MCF 10A (cell line): Measurements from ENCODE around the gene CRAMP1. TPM values are rescaled to one million over a fixed set of nuclear protein-coding genes. Genes with fewer than 3 reads are reported as not detected.

Experiments used
- BruUV-seq: library from RNA; stranded (reverse); fragments of 400-500 nt; replicated peaks from 2 replicates; lab custom pipeline; 2021; lab: Mats Ljungman, UMichigan
- CTCF ChIA-PET: fragments of 300-600 bp; sonication (Branson Sonifier 250); formaldehyde crosslinking; extraction: SDS; loops from one replicate; lab custom pipeline; 2021; ENCODE audit warnings: antibody characterized with exemption, inconsistent platforms; lab: Yijun Ruan, JAX
- POLR2A ChIA-PET: fragments of 300-600, 350-650 bp; sonication (Branson Sonifier 250); formaldehyde crosslinking; extraction: SDS; loops from one replicate; lab custom pipeline; 2020; ENCODE audit warnings: antibody characterized with exemption, inconsistent platforms; lab: Yijun Ruan, JAX
- DNase-seq: peaks from one replicate; pipeline ENCODE4 v3.0.0-alpha.2; 2018; ENCODE audit not compliant: unreplicated experiment
- H3K27ac Mint-ChIP-seq: one replicate; pipeline ENCODE4 v1.8.0; 2022; ENCODE audit warnings: mild to moderate bottlenecking, low read depth, mixed read lengths; ENCODE audit not compliant: unreplicated experiment
- H3K27me3 Mint-ChIP-seq: one replicate; pipeline ENCODE4 v1.8.0; 2022; ENCODE audit warnings: mixed read lengths; ENCODE audit not compliant: insufficient read depth, unreplicated experiment
- H3K36me3 Mint-ChIP-seq: one replicate; pipeline ENCODE4 v1.8.0; 2022; ENCODE audit warnings: mild to moderate bottlenecking, moderate library complexity, mixed read lengths; ENCODE audit not compliant: insufficient read depth, unreplicated experiment
- H3K4me1 Mint-ChIP-seq: one replicate; pipeline ENCODE4 v1.8.0; 2022; ENCODE audit warnings: mixed read lengths; ENCODE audit not compliant: insufficient read depth, unreplicated experiment
- H3K4me3 Mint-ChIP-seq: one replicate; pipeline ENCODE4 v1.8.0; 2022; ENCODE audit warnings: mild to moderate bottlenecking, moderate library complexity, mixed read lengths; ENCODE audit not compliant: unreplicated experiment
- H3K9me3 Mint-ChIP-seq: one replicate; pipeline ENCODE4 v1.8.0; 2022; ENCODE audit warnings: mixed read lengths; ENCODE audit not compliant: unreplicated experiment
- intact Hi-C: fragments of 100-400 bp; cut with micrococcal nuclease; formaldehyde crosslinking; loops from 2 replicates; pipeline ENCODE4 v1.14.1; 2022
- total RNA-seq: library from RNA; stranded (reverse); gene quantifications from 2 replicates; pipeline ENCODE4 v1.2.3, GENCODE V29; 2022
- TF ChIP-seq, protein P1 (sequence below): fragments of 200-600 bp; IDR thresholded peaks from one replicate; pipeline ENCODE4 v1.8.0; 2022; ENCODE audit warnings: antibody characterized with exemption, mild to moderate bottlenecking; ENCODE audit not compliant: unreplicated experiment

Gene CRAMP1
- total RNA-seq, 1 experiment from 2014 or later, result 26.3 TPM

DNA sequence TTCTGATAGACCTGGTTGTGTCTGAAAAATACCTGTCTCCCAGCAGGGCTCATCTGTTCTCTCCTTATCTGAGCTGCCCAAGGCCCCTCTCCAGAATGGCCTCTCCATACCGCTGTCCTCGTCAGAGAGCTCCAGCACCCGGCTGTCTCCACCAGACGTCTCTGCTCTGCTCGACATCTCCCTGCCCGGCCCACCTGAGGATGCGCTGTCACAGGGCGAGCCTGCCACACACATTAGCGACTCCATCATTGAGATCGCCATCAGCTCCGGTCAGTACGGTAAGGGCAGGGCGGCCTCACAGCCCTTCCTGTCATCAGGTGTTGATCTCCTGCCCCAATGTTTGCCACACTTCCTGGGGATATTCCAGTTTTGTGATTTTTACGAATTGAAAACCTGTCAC lies 55.8 kb downstream of the CRAMP1 start:
- Mint-ChIP-seq H3K36me3 (peaks cover 93% of the 10 kb centered on the region), H3K9me3 (no peaks in the 10 kb centered on the region), H3K27me3 (no peaks in the 10 kb centered on the region), H3K27ac (no peak overlapping the region), H3K4me1 (no peaks in the 10 kb centered on the region), H3K4me3 (no peak overlapping the region)
- BruUV-seq, result no TSS peak
- DNase-seq, result no peak
- ChIA-PET CTCF (interaction anchor here (0.6 kb wide), 1 partner anchor 246 kb away, joined by 3 read pairs; no protein-coding TSS in a partner anchor), POLR2A (interaction anchor here (0.7 kb wide), 1 partner anchor 40 kb away, joined by 3 read pairs; no protein-coding TSS in a partner anchor)
- TF ChIP-seq, protein P1, sequence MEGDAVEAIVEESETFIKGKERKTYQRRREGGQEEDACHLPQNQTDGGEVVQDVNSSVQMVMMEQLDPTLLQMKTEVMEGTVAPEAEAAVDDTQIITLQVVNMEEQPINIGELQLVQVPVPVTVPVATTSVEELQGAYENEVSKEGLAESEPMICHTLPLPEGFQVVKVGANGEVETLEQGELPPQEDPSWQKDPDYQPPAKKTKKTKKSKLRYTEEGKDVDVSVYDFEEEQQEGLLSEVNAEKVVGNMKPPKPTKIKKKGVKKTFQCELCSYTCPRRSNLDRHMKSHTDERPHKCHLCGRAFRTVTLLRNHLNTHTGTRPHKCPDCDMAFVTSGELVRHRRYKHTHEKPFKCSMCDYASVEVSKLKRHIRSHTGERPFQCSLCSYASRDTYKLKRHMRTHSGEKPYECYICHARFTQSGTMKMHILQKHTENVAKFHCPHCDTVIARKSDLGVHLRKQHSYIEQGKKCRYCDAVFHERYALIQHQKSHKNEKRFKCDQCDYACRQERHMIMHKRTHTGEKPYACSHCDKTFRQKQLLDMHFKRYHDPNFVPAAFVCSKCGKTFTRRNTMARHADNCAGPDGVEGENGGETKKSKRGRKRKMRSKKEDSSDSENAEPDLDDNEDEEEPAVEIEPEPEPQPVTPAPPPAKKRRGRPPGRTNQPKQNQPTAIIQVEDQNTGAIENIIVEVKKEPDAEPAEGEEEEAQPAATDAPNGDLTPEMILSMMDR, result no peak
- intact Hi-C loops, result no loop called here

DNA sequence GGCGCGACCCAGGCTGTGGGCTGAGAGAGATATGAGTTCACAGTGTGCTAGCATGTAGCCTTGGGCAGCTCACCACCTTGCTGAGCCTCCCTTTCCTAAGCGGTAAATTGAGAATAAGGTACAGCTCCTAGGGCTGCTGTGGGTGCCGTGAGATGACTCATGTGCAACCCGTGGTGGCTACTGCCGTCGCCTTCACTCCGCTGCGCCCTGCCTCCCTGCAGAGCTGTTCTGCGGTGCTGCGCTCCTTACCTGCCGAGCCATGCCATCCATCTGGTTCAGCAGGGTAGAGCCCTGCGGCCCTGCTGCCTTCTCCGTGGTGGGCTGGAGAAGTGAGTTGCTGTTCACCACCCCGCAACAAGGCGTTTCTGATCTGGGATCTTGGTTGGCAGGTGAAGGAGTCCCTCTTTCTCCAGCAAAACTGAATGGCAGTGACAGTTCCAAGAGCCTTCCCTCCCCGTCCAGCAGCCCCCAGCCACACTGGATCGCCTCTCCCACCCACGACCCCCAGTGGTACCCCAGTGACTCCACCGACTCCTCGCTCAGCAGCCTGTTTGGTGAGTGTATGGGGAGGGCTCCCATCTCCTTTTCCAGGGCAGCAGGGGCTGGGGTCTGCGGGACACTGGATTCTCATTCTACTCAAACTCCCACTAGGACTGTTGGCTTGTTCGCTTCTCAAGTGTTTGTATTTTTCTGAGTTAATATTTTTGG lies 56.6 kb downstream of the CRAMP1 start:
- no peaks in the 10 kb centered on the region for H3K9me3 Mint-ChIP-seq
- intact Hi-C loops, result no loop called here
- DNase-seq, result no peak
- no peaks in the 10 kb centered on the region for H3K27me3 Mint-ChIP-seq
- no peaks in the 10 kb centered on the region for H3K4me1 Mint-ChIP-seq
- TF ChIP-seq, protein P1, result no peak
- CTCF ChIA-PET, result interaction anchor here (0.5 kb wide), 1 partner anchor 614 kb away, joined by 4 read pairs; no protein-coding TSS in a partner anchor
- H3K4me3 Mint-ChIP-seq, result no peak overlapping the region
- POLR2A ChIA-PET, result no interaction called here
- peaks cover 93% of the 10 kb centered on the region for H3K36me3 Mint-ChIP-seq
- BruUV-seq, result no TSS peak
- no peak overlapping the region for H3K27ac Mint-ChIP-seq

DNA sequence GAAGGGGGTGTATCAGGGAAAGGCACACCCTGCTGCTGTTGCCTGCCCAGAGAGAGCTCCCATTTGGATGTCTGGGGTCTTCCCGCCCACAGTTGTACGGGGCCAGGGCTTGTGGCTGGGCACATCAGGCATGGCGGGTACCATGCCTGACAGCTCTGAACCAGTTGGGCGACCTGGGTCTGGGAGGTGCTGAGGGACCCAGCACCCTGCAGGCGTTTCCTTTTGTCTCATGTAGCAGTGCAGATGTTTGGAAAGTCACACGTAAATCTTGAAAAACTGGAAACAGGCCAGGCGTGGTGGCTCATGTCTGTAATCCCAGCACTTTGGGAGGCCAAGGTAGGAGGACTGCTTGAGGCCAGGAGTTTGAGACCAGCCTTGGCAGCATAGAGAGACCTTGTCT lies 57.5 kb downstream of the CRAMP1 start:
- Mint-ChIP-seq H3K36me3 (peaks cover 91% of the 10 kb centered on the region), H3K9me3 (no peaks in the 10 kb centered on the region), H3K27me3 (no peaks in the 10 kb centered on the region), H3K4me3 (no peak overlapping the region), H3K27ac (no peak overlapping the region), H3K4me1 (peaks cover 6% of the 10 kb centered on the region)
- TF ChIP-seq, protein P1, result no peak
- ChIA-PET CTCF (interaction anchor here (0.5 kb wide), 1 partner anchor 126 kb away, joined by 5 read pairs; no protein-coding TSS in a partner anchor), POLR2A (no interaction called here)
- DNase-seq, result no peak
- no TSS peak for BruUV-seq
- intact Hi-C loops, result no loop called here

DNA sequence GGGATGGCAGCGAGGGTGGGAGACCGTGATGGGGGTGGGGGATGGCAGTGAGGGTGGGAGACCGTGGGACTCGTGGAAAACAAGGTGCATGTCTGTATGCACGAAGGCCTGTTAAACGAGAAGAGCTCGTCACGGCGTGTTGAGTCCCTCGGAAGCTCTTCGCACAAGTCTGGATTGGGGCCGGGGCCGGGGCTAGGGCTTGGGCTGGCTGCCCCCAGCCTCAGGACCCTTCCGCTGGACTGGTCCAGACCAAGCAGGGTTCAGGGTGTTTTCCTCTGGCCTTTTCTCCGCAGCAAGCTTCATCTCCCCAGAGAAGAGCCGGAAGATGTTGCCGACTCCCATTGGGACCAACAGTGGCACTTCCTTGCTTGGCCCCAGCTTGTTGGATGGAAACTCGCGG lies 58.2 kb downstream of the CRAMP1 start:
- no peak for DNase-seq
- Mint-ChIP-seq H3K9me3 (no peaks in the 10 kb centered on the region), H3K27ac (no peak overlapping the region), H3K4me1 (peaks cover 13% of the 10 kb centered on the region), H3K27me3 (no peaks in the 10 kb centered on the region), H3K4me3 (no peak overlapping the region), H3K36me3 (peaks cover 84% of the 10 kb centered on the region)
- no TSS peak for BruUV-seq
- CTCF ChIA-PET, result no interaction called here
- POLR2A ChIA-PET, result no interaction called here
- TF ChIP-seq, protein P1, result no peak
- intact Hi-C loops, result no loop called here
